Measurements from ENCODE around the gene CTTNBP2. TPM values are rescaled to one million over a fixed set of nuclear protein-coding genes. Genes with fewer than 3 reads are reported as not detected.

The CTTNBP2 gene
- total RNA-seq, 2 donors from 2014 or later: 1.5 to 1.8 TPM

- no peak for DNase-seq
- no peaks in the 10 kb centered on the region for H3K27me3 ChIP-seq
- intact Hi-C loops (cut with DNase I): no loop called here
- no peak overlapping the region for H3K4me3 ChIP-seq
- H3K9ac ChIP-seq (ENCODE audit: low read depth in 2 of 2, low read length in 2 of 2): no peak overlapping the region
- TF ChIP-seq CTCF (IDR thresholded peaks at IDR 0.05): no peak
- H3K4me1 ChIP-seq: no peaks in the 10 kb centered on the region
- no peak overlapping the region for H3K27ac ChIP-seq
- H3K36me3 ChIP-seq: no peaks in the 10 kb centered on the region
- no peaks in the 10 kb centered on the region for H3K9me3 ChIP-seq
These were observed 31.6 kb downstream of the CTTNBP2 start for GRCh38 chr7:117841611-117842010.

- no peak for DNase-seq
- no peaks in the 10 kb centered on the region for H3K9me3 ChIP-seq
- H3K4me3 ChIP-seq: no peak overlapping the region
- intact Hi-C loops (cut with DNase I): no loop called here
- no peaks in the 10 kb centered on the region for H3K27me3 ChIP-seq
- H3K9ac ChIP-seq (ENCODE audit: low read depth in 2 of 2, low read length in 2 of 2): no peak overlapping the region
- no peaks in the 10 kb centered on the region for H3K4me1 ChIP-seq
- no peaks in the 10 kb centered on the region for H3K36me3 ChIP-seq
- no peak overlapping the region for H3K27ac ChIP-seq
- TF ChIP-seq CTCF (IDR thresholded peaks at IDR 0.05): no peak
These were observed 32.2 kb downstream of the CTTNBP2 start for GRCh38 chr7:117841011-117841410.

GRCh38 chr7:117839507-117839906 lies 33.7 kb downstream of the CTTNBP2 start:
- H3K4me1 ChIP-seq: no peaks in the 10 kb centered on the region
- no peak overlapping the region for H3K4me3 ChIP-seq
- TF ChIP-seq CTCF (IDR thresholded peaks at IDR 0.05): no peak
- no peaks in the 10 kb centered on the region for H3K27me3 ChIP-seq
- no peaks in the 10 kb centered on the region for H3K36me3 ChIP-seq
- intact Hi-C loops (cut with DNase I): loop anchor here (2.0 kb wide), 1 partner anchor 15 kb away; no protein-coding TSS in a partner anchor
- no peak overlapping the region for H3K9ac ChIP-seq (ENCODE audit: low read depth in 2 of 2, low read length in 2 of 2)
- no peak for DNase-seq
- no peaks in the 10 kb centered on the region for H3K9me3 ChIP-seq
- no peak overlapping the region for H3K27ac ChIP-seq

GRCh38 chr7:117837841-117838240 lies 35.4 kb downstream of the CTTNBP2 start:
- intact Hi-C loops (cut with DNase I): loop anchor here (2.0 kb wide), 1 partner anchor 13 kb away; no protein-coding TSS in a partner anchor
- H3K27ac ChIP-seq: no peak overlapping the region
- no peak for DNase-seq
- no peak overlapping the region for H3K4me3 ChIP-seq
- no peaks in the 10 kb centered on the region for H3K36me3 ChIP-seq
- H3K9me3 ChIP-seq: no peaks in the 10 kb centered on the region
- no peaks in the 10 kb centered on the region for H3K27me3 ChIP-seq
- H3K9ac ChIP-seq (ENCODE audit: low read depth in 2 of 2, low read length in 2 of 2): no peak overlapping the region
- no peak for TF ChIP-seq CTCF (IDR thresholded peaks at IDR 0.05)
- H3K4me1 ChIP-seq: no peaks in the 10 kb centered on the region

GRCh38 chr7:117835016-117835664 lies 38.1 kb downstream of the CTTNBP2 start:
- intact Hi-C loops (cut with DNase I): no loop called here
- H3K27ac ChIP-seq: no peak overlapping the region

More at GRCh38 chr7:117835016-117835664, 38.1 kb downstream of the CTTNBP2 start:
- H3K9me3 ChIP-seq: no peaks in the 10 kb centered on the region
- no peak for DNase-seq
- no peak overlapping the region for H3K9ac ChIP-seq (ENCODE audit: low read depth in 2 of 2, low read length in 2 of 2)
- H3K27me3 ChIP-seq: no peaks in the 10 kb centered on the region
- no peaks in the 10 kb centered on the region for H3K4me1 ChIP-seq
- H3K36me3 ChIP-seq: no peaks in the 10 kb centered on the region
- no peak for TF ChIP-seq CTCF (IDR thresholded peaks at IDR 0.05)
- no peak overlapping the region for H3K4me3 ChIP-seq
